ENCODE results near the gene SH3RF2.
"Not testable (repeated sequence)": the region's sequence is repeated elsewhere in the genome, so short reads cannot be mapped to it uniquely, and the experiment has no call there.

GRCh38 chr5:145964008-145964407, 27.6 kb downstream of the SH3RF2 start:
- TF ChIP-seq, protein P1, sequence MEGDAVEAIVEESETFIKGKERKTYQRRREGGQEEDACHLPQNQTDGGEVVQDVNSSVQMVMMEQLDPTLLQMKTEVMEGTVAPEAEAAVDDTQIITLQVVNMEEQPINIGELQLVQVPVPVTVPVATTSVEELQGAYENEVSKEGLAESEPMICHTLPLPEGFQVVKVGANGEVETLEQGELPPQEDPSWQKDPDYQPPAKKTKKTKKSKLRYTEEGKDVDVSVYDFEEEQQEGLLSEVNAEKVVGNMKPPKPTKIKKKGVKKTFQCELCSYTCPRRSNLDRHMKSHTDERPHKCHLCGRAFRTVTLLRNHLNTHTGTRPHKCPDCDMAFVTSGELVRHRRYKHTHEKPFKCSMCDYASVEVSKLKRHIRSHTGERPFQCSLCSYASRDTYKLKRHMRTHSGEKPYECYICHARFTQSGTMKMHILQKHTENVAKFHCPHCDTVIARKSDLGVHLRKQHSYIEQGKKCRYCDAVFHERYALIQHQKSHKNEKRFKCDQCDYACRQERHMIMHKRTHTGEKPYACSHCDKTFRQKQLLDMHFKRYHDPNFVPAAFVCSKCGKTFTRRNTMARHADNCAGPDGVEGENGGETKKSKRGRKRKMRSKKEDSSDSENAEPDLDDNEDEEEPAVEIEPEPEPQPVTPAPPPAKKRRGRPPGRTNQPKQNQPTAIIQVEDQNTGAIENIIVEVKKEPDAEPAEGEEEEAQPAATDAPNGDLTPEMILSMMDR (IDR thresholded peaks at IDR 0.05; ENCODE audit: low read depth, low read length, missing input control) = not testable (repeated sequence)
- TF ChIP-seq, protein P2, sequence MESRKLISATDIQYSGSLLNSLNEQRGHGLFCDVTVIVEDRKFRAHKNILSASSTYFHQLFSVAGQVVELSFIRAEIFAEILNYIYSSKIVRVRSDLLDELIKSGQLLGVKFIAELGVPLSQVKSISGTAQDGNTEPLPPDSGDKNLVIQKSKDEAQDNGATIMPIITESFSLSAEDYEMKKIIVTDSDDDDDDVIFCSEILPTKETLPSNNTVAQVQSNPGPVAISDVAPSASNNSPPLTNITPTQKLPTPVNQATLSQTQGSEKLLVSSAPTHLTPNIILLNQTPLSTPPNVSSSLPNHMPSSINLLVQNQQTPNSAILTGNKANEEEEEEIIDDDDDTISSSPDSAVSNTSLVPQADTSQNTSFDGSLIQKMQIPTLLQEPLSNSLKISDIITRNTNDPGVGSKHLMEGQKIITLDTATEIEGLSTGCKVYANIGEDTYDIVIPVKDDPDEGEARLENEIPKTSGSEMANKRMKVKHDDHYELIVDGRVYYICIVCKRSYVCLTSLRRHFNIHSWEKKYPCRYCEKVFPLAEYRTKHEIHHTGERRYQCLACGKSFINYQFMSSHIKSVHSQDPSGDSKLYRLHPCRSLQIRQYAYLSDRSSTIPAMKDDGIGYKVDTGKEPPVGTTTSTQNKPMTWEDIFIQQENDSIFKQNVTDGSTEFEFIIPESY (IDR thresholded peaks at IDR 0.05) = not testable (repeated sequence)
- TF ChIP-seq SP1 (IDR thresholded peaks at IDR 0.05); GABPA (IDR thresholded peaks at IDR 0.05 in 1 of 2, conservative IDR thresholded peaks at IDR 0.05 in 1 of 2); RAD21 (IDR thresholded peaks at IDR 0.05); REST (IDR thresholded peaks at IDR 0.05); TAF1 (conservative IDR thresholded peaks at IDR 0.05); FOXA1 (IDR thresholded peaks at IDR 0.05); EGR1 (IDR thresholded peaks at IDR 0.05; ENCODE audit: low read depth in 2 of 2): not testable (repeated sequence)
- TF ChIP-seq, protein P3, sequence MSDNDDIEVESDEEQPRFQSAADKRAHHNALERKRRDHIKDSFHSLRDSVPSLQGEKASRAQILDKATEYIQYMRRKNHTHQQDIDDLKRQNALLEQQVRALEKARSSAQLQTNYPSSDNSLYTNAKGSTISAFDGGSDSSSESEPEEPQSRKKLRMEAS (IDR thresholded peaks at IDR 0.05) = not testable (repeated sequence)

All from liver (tissue), 3 donors.